Femur (tissue), 1 donor: Measurements from ENCODE around the gene TEX53.

Experiments used
- DNase-seq: peaks from one replicate; pipeline ENCODE4 v3.0.0-alpha.2; 2017

The TEX53 gene

DNA sequence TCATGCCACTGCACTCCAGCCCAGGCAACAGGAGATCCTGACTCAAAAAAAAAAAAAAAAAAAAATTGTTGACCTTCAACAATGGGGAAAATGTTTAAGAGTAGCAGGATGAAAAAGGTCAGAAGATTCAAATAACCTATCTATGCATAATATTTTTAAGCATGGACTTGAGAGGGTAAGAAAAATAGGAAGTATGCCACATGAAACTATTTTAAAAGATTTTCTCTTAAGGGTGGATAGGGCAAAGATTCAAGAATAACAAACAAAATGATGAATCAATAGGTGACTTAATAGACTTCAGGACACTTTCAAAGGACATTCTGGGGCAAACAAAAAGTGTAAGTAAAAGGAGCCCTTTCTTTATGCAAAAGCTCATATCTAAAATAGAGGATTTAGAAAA, 21.2 kb upstream of the TEX53 start:
- no peak for DNase-seq

DNA sequence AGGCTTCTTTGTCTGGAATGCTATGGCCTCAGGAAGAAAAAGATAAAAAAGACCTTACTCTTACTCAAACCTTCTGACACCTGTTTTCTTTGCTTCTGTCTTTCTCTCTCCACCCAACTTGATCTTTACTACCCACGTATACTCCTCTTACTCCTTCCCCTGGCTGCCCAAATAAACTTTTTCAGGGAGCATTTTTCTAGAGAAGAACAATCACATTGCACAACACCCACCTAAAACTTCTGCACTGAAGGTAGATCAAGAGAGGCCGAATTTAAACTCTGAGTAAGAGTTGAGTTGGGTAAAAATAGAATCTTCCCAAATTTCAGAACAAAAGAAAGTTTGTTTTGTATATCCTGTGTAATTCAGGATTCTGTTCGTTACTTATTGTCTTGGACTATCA, 20.5 kb upstream of the TEX53 start:
- DNase-seq: no peak

DNA sequence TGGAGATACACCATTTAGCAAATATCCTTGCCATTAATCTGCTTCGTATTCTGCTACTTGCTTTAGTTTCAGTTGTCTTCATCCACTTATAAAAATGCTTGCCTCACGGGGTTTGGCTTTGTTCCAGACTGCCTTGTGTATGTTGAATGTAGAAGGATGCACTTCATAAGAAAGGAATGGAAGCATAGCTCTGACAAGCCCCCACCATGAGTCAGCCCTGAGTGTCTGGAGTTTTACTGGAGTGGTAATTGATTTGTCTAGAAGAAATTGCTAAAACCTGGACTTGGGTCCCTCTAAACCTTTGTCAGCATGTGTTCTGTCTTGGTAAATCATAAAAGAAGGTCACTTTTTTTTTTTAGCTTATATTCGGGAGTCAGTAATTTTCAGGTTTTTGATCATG, 19.8 kb upstream of the TEX53 start:
- peak; percentile 53 for DNase-seq

DNA sequence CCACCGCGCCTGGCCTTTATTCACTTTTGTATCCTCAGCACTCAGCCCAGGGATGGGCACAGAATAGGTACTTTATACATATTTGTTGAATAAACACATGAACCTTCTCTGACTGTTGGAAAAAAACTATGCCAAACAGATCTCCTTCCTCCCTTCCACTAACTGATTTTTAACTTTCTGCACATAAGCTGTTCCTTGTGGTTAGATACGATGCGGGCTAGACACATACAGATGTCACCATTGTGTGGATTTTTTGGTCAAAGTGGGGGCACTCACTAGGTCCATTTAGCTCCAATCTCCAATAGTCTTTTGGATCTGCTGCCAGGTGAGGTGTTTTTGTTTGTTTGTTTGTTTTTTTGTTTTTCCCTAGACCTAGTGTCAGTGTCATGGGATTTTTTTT, 19.3 kb upstream of the TEX53 start:
- no peak for DNase-seq

DNA sequence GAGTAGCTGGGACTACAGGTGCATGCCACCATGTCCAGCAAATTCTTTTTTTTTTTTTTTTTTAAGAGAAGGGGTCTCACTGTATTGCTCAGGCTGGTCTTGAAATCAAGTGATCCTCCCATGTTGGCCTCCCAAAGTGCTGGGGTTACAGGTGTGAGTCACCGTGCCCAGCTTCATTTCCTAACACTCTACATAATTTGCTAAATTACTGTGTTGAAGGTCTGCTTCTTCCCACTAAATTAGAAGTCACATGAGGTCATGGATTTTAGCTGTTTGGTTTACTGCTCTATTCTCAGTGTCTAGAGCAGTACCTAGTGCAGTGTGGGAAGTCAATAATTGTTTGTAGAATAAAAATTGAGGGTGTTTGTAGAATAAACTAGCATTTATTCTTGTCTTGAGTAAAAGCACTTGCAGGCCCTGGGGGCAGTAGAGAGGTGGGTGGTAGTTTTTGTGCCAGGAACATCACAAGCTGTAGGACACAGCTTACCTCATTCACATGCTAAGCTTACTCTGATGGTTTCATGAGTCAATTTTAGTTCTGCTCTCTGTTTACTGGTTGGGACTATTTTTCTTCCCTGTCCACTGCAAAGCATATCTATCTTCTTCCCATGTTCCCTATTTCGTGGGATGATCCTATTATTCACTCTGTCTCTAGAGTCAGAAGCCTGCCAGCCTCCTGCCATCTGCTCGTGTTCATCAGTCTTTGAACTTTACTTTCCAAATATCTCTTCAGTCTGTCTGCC, 17.4 kb upstream of the TEX53 start:
- DNase-seq: no peak

DNA sequence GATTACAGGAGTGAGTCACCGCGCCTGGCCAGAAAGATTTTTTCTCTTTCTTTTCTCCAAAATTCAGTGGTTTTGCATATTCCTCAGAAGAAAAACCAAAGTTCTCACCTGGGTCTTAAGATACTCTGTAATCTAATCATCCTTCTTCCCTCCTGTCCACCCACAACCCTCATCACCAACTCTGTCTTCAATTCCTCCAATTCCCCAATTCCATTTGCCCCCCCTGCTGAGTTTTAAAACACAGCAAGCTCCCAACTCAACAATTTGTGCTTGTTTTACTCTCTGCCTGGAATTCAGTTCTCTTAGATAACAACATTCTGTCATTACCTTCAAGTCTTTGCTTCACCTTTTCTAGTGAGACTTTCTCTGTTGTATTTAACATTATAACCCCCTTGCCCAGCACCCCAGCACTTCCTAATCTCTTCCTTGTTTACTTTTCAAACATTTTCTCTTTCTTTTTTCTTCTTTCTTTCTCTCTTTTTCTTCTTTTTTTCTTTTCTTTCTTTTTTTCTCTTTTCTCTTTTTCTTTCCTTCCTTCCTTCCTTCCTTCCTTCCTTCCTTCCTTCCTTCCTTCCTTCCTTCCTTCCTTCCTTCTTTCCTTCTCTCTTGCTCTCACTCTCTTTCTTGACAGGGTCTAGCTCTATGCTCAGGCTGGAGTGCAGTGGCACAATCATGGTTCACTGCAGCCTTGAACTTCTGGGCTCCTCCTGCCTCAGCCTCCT, 16.6 kb upstream of the TEX53 start:
- DNase-seq: no peak

DNA sequence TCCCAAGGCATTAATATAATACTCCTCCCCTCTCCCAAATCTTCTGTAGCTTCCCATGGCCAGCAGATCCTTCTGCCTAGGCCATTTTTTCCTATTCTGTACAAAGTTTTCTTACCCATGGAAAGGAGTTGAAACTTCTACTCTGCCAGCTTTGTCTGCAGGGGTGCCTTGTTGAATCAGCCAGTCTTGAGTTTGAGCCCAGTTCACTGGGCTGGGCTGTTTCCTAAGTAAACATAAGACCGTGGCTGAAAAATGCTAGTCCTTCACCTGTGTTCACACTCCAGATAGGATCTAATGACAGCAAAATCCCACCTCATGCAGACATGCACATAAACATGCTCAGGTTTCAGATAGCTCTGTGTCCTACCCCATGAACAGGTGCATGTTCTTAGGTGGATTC, 14.0 kb upstream of the TEX53 start:
- DNase-seq: no peak

DNA sequence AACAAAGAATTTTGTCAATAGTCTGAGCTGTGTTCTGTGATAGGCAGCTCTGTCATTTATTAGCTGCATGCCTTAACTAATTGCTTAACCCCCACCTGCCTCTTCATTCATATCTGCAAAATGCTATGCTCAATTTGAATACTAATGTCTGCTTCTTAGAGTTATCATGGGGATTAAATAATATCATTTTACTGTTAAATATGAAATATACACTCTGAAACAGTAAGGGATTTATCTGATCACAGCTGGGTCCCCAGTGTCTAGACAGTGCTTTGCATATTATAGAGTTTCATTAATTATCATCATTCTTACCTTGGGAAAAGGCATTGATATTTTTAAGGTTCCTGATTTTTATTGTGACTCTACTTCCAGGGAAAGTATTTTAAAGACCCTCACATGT, 12.4 kb upstream of the TEX53 start:
- DNase-seq: no peak

DNA sequence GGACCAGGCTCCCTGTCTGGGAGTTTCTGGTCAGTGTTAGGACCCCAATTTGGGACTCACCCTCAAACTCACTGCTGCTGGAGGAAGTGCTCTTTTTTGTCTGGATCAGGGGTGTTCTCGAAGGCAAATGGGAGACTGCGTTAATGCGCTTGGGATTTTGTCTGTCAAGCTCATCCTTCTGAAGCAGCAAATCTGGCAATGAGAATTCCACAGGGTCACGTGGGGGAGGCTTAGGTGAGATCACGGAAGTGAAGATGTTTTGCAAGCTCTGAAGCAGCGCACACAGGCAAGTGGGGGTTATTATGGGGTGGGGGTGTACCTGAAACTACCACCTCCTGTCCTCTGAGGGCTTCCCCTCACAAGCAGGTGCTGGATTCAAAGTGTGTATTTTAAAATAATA, 10.5 kb upstream of the TEX53 start:
- DNase-seq: no peak

DNA sequence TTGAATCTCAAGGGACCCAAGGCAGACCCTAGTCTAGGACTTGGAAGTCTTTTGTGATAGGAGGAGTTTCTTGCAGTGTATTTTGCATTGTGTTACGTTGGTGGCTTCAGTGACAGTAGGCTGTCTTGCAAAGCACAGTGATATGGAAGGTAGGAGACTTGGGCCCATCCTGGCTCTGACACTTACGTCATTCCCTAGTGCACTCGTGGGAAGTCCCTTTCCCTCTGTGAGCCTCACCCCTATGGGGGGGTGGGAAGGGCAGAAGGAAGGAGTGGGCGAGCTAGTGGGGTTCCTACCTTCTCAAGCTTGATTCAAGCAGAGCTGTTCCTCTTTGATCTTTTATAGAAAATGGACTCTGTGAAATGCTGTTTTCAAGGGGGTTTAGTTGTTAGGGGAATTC, 9.2 kb upstream of the TEX53 start:
- DNase-seq: no peak

DNA sequence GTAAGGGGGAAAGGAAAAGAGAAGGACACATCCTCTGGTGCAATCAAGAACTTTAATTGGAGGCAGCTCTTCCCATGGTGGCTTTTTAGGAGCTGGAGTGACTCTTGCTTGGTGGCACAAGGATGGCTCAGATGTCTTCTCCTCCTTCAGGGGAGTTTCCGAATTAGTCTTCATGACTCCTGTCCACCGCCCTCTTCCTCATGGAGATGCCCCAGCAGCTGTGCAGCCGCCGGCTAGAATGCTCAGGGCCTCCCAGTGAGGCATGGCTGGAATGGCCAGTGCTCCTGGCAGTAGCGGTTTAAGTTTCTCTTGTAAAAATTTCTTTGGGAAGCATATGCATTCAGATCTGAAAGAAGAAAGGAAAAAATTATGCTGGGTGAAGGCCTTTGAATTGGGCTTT, 8.8 kb upstream of the TEX53 start:
- no peak for DNase-seq

DNA sequence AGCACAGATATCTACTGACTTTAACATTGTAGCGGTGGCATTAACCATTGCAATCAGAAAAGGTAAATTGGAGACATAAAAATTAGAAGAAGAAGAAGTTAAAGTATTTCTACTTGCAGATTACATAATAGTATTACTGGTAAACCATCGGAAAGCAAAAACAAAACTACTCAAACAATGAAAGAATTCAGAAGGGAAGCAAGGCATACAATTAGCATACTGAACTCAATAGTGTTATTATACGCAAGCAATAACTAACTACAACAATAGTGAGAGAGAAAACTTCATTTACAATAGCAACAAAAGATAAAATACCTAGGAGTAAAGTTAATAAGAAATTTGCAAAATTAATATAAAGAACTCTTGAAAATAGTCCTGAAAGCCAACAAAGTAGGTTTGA, 6.6 kb upstream of the TEX53 start:
- no peak for DNase-seq

DNA sequence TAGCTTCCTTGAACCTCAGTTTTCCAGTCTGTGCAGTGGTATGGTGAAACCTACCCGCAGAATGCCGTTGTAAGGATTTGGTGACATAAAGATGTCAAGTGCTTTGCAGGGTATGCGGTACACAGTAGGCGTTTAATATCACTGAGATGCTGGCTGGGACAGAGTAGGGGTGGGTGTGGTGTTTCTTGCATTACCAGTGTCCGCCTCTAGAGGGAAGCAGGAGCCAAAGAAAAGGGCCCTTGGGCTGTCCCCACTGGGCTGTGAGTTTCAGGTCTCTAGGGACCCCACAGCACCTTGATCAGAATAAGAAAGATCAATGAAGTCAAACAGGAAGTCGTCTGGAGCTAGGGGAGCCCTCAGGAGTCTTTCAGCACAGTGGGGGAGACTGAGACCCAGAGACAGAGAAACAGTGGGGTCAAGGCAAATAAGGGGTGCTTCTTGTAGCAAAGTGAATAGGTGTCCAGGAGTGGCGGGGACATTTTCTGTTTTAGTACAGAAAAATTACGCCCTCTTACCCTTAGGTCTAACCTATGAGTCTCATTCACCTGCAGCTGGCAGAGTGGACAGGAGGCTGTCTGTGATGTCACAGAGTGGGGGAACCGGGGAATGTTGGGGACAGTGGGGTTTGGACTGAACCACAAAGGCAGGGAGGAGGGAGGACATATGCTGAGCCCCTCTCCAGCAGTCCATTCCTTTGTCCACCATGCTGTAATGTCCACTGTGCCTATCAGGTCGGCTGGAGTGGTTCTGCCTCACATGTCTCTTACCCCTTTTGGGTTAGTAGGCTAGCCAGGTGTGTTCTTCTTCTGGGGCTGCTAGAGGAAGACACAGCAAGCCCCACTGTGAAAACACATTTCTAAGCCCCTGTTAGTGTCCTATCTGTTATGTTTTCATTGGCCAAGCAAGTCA, 4.7 kb upstream of the TEX53 start:
- DNase-seq: peak; percentile 38

DNA sequence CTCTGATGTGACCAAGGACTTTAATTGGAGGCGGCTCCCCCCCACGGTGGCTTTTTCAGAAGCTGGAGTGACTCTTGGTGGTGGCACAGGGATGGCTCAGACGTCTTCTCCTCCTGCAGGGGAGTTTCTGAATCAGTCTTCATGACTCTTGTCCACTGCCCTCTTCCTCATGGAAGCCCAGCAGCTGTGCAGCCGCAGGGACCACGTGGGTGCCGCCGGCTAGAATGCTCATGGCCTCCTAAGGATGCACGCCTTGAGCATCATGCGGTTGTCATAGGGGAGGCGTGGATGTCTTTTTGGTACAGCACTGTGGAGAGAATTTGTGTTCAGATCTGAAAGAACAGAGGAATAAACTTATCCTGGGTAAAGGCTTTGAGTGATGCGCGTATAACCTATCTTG, 1.3 kb downstream of the TEX53 start:
- no peak for DNase-seq

DNA sequence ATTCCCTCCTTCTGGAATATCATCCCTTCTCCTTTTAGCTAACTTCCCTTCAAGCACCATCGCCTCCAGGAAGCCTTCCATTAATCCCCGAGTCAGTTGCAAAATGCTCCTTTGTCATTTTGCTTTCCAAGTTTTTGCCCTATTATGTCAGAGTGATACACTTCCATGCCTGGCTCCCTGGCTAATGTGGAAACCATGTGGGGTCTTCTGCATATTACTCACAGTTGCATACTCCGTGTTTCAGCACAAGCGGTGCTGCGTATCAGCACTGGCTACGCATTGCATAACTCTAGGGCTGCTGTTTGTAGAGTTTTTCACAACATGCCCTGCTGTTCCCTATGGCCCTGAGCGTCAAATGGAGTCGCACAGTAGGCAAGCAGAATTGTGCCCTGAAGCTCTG, 1.9 kb downstream of the TEX53 start:
- DNase-seq: no peak

DNA sequence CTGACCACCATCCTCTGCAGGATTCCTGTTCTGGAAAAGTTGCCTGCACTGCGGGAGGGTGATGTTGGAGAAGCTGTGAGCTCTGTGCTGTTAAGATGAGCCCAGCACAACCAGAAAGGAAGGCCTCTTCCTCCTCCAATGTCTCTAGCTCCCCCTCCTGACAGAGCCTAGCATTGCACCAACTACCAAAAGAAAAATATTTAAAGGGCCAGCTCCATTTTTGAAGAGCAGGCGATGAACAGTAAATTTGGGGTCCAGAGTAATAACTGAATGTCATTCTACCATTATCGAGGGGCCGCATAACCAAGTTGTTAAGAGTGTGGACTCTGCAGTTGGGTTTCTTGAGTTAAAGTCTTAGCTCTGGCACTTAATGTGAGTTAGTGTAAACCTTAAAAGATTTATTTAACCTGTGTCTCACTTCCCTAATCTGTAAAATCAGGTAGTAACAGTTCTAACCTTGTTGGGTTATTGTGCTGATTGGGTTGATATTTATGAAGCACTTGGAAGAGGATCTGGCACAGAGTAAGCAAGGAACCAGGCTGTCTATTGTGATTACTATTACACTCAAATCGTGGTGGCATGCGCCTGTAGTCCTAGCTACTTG, 3.9 kb downstream of the TEX53 start:
- peak; percentile 81 for DNase-seq

DNA sequence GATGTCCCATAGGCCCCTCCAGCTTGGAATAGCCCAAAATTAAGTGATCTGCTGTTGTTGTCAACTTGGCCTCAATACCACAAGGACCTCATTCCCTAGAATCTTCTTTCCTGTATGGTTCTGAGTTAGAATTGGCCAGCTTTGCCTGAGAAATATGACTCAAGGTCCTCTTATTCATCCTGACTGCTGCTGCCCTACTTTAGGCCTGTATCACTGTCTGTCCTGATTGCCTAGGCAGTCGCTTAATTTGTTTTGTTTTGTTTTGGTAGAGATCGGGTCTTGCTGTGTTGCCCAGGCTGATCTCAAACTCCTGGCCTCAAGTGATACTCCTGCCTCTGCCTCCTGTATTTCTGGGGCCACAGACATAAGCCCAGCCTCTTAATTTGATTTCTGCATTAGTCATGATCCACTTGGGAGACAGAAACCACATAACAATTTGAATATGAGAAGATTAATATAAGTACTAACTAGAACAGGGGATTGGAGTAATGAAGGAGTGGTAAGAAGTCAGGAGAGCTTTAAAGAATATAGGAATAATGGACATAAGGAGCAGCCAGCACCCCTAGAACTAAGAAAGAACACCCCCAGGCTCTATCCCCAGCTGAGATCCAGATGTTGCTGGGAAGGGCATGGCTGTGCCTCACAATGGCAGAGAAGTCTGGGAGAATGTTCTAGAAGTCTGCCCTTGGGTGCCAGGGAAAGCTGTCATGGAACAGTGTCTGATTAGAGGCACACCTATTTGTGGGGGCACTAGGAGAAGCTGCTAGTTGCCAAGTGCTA, 4.6 kb downstream of the TEX53 start:
- peak; percentile 22 for DNase-seq

DNA sequence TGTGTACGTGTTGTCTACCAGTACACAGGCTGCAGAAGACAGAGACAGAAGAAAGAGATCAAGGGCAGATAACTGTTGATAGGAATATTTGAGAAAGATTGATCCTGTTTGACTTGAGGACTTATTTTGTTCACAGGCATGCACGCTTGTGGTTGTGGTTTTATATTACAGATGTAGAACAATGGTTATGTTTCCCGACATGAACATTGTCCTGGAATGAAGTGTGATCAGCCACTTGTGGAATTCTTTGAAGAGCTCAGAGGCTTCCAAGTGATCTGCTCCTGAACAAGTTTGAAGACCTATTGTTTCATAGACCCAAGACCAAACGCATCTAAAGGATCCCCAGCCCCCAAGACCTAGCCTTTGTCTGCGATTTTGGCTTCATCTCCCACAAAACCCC, 13.7 kb downstream of the TEX53 start:
- no peak for DNase-seq

DNA sequence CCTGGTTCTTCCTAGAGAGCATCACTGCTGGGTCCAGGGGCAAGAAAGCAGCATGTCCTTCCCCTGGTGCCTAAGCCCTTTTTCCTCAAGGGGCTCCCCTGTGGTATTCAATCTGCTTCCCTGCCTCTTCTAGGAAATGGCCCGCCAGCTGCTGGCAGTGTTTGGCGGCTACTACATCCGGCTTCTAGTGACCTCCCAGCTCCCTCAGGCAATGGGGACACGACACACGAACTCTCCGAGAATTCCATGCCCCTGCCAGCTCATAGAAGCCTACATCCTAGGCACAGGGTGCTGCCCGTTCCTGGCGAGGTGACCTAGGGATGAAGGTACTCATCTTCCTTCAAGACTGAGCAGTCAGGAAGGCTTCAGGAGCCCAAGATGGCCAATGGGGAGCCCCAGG, 14.6 kb downstream of the TEX53 start:
- DNase-seq: no peak

DNA sequence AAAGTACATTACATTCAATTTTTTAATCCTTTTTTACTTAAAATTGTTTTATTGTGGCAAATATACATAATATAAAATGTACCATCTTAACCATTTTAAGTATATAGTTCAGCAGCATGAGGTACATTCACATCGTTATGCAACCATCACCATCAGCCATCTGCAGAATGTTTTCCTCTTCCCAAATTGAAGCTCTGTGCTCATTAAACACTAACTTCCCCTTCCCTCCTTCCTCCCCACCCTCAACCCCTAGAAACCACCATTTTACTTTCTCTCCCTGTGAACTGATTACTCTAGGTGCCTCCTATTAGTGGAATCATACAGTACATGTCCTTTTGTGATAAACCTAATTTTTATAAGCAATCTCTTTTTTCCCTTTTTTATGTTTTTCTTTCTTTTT, 15.6 kb downstream of the TEX53 start:
- no peak for DNase-seq

DNA sequence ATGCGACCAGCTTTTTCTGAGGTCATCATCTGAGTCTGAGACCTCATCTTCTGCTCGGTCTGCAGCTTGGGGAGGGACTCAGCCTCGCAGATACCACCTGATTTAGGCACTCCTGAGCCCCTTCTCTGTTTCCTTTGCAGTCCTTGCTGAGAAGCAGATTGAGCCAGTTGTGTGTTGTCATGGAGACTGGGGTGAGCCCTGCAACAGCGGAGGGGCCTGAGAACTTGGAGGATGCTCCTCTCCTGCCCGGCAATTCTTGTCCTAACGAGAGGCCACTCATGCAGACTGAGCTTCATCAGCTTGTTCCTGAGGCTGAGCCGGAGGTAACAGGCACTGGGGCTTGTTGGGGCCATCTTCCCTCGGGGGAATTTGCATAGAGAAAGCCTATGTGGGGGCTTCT, 19.2 kb downstream of the TEX53 start:
- no peak for DNase-seq

DNA sequence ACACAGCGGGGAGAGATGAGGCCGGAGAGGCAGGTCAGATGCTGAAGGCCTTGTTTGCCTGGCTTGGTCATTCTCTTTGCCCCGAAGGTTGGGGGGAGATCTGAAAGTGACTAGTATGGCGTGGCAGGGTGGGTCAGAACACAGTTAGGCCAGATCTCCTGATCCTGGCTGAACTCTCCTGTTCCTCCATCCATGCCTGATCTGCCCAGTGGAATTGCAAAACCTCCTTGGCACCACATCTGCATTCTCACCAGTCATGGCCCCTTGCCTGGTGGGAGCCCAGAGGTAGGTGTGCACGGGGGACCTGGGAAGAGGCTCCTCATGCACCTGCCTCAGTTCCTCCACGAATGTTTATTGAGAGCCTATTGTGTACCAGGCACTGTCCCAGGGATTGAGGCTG, 23.2 kb downstream of the TEX53 start:
- DNase-seq: no peak
